ENCODE data around the gene KCTD15.

KCTD15 gene

GRCh38 chr19:33796164-33796875 lies at the start of gene KCTD15:
KCTD15 (plus strand) TSS chr19:33796870; CDS start chr19:33800455, 3,585 bp downstream.
- H3K27me3 ChIP-seq (ENCODE audit: insufficient read depth, low read length), result no peaks in the 10 kb centered on the region
- no peak within 1 kb of the TSS for H3K4me2 ChIP-seq (ENCODE audit: low read length)
- no peak within 1 kb of the TSS for H3K27ac ChIP-seq (ENCODE audit: low read depth, low read length, poor library complexity, severe bottlenecking)
- no peaks in the 10 kb centered on the region for H3K4me1 ChIP-seq (ENCODE audit: insufficient read depth, low read length, severe bottlenecking)
- no peak within 1 kb of the TSS for H3K4me3 ChIP-seq (ENCODE audit: low read depth, low read length, poor library complexity, severe bottlenecking)
- no peaks in the 10 kb centered on the region for H4K20me1 ChIP-seq (ENCODE audit: insufficient read depth, low read length)
- H3K9me3 ChIP-seq (ENCODE audit: low read length), result no peaks in the 10 kb centered on the region
- TF ChIP-seq EZH2 (IDR thresholded peaks at IDR 0.05; ENCODE audit: borderline replicate concordance, low read length) (no peak), CTCF (IDR thresholded peaks at IDR 0.05; ENCODE audit: low read length) (no peak)
- no peaks in the 10 kb centered on the region for H3F3A ChIP-seq (ENCODE audit: insufficient read depth, low read length)
- no peaks in the 10 kb centered on the region for H3K36me3 ChIP-seq (ENCODE audit: insufficient read depth, low read length)
- no peaks in the 10 kb centered on the region for H3K9me2 ChIP-seq (ENCODE audit: low read depth, low read length)
- no peak within 1 kb of the TSS for H3K9ac ChIP-seq (ENCODE audit: low read length)
- H3K79me2 ChIP-seq (ENCODE audit: insufficient read depth, low read length), result no peaks in the 10 kb centered on the region
- H2AFZ ChIP-seq (ENCODE audit: low read length), result no peak within 1 kb of the TSS

- Histone ChIP-seq H3K79me2 (ENCODE audit: insufficient read depth, low read length) (no peaks in the 10 kb centered on the region), H3K4me3 (ENCODE audit: low read depth, low read length, poor library complexity, severe bottlenecking) (no peak overlapping the region), H3K9ac (ENCODE audit: low read length) (no peak overlapping the region), H3K4me1 (ENCODE audit: insufficient read depth, low read length, severe bottlenecking) (no peaks in the 10 kb centered on the region), H4K20me1 (ENCODE audit: insufficient read depth, low read length) (no peaks in the 10 kb centered on the region), H2AFZ (ENCODE audit: low read length) (no peak overlapping the region), H3K36me3 (ENCODE audit: insufficient read depth, low read length) (no peaks in the 10 kb centered on the region), H3K9me3 (ENCODE audit: low read length) (no peaks in the 10 kb centered on the region), H3F3A (ENCODE audit: insufficient read depth, low read length) (no peaks in the 10 kb centered on the region), H3K27ac (ENCODE audit: low read depth, low read length, poor library complexity, severe bottlenecking) (no peak overlapping the region), H3K27me3 (ENCODE audit: insufficient read depth, low read length) (no peaks in the 10 kb centered on the region), H3K4me2 (ENCODE audit: low read length) (no peak overlapping the region), H3K9me2 (ENCODE audit: low read depth, low read length) (no peaks in the 10 kb centered on the region)
- TF ChIP-seq EZH2 (IDR thresholded peaks at IDR 0.05; ENCODE audit: borderline replicate concordance, low read length), result no peak
- TF ChIP-seq CTCF (IDR thresholded peaks at IDR 0.05; ENCODE audit: low read length), result no peak
Measured at GRCh38 chr19:33747273-33747672, 49.4 kb upstream of the KCTD15 start.

GRCh38 chr19:33748231-33748630 lies 48.4 kb upstream of the KCTD15 start:
- Histone ChIP-seq H3K4me1 (ENCODE audit: insufficient read depth, low read length, severe bottlenecking) (no peaks in the 10 kb centered on the region), H4K20me1 (ENCODE audit: insufficient read depth, low read length) (no peaks in the 10 kb centered on the region), H3K36me3 (ENCODE audit: insufficient read depth, low read length) (no peaks in the 10 kb centered on the region), H2AFZ (ENCODE audit: low read length) (no peak overlapping the region), H3K4me2 (ENCODE audit: low read length) (no peak overlapping the region), H3K27ac (ENCODE audit: low read depth, low read length, poor library complexity, severe bottlenecking) (no peak overlapping the region), H3F3A (ENCODE audit: insufficient read depth, low read length) (no peaks in the 10 kb centered on the region), H3K79me2 (ENCODE audit: insufficient read depth, low read length) (no peaks in the 10 kb centered on the region), H3K27me3 (ENCODE audit: insufficient read depth, low read length) (no peaks in the 10 kb centered on the region), H3K9me3 (ENCODE audit: low read length) (no peaks in the 10 kb centered on the region), H3K9me2 (ENCODE audit: low read depth, low read length) (no peaks in the 10 kb centered on the region), H3K4me3 (ENCODE audit: low read depth, low read length, poor library complexity, severe bottlenecking) (no peak overlapping the region), H3K9ac (ENCODE audit: low read length) (no peak overlapping the region)
- TF ChIP-seq EZH2 (IDR thresholded peaks at IDR 0.05; ENCODE audit: borderline replicate concordance, low read length), result no peak
- TF ChIP-seq CTCF (IDR thresholded peaks at IDR 0.05; ENCODE audit: low read length), result no peak
